Measurements from ENCODE around the gene CD226.
"Not testable (repeated sequence)": the region's sequence is repeated elsewhere in the genome, so short reads cannot be mapped to it uniquely, and the experiment has no call there.

Gene CD226

DNA sequence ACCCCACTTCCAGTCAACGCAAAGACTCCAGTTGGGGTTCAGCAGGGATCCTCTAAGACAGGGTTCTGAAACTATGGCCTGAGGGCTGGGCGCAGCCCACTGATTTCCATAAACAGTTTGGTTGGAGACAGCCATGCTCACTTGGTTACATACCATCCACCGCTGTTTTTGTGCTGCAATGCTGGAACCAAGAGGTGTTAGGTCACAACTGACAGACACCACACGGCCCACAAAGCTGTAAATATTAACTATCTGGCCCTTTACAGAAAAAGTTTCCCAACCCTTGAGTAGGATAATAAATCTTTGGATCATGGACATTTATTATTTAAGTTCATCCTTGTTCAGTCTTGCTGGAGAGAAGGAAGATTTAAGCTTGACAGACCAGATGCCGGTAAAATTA, 8.4 kb upstream of the CD226 start:
- peak; percentile 36 for DNase-seq

DNA sequence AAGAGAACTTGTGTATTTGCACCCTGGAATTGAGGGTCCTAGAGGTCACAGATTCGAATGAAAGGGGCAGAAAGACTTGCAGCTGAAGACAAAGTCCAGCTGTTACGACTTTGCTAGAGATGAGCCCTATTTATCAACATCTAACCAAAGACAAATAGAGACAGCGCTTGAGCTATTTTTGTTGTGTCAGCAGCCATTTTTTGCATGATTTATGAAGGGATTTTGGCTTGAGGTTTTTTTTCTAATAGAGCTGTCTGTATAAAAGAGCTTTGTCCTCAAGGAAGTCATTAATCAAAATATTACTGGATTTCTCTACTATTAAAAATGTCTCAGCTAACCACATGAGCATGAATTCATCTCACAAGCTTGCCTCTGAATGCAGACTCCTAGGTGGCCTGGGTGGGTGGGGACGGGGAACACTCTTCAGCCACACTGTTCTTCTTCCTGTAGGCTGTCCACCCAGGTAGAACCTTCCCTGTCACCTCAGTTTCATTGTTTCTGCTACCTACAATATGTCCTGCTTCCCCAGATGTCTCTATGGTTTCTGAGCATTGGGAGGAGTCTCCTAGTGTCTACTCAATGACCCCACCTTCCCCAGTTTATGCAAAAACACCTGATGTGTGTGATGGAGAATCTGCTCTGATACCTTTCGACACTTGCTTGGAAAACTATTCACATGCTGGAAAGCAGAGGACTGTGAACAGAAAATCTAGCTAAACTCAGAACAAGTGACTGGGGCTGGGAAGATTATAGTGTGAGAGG, 7.2 kb upstream of the CD226 start:
- no peak for DNase-seq

DNA sequence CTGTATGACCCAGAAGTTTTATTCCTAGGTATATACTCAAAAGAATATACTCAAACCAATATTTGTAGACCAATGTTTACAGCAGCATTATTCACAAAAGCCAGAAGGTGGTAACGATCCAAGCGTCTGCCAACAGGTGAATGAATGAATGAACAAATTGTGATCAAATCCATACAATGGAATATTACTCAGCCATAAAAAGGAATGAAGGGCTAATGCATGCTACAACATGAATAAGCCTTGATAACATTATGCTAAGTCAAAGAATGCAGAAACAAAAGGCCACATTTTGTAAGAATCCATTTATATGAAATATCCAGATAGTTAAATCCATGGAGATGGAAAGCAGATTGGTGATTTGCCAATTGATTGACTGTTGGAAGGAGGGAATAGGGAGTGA, 5.5 kb upstream of the CD226 start:
- DNase-seq, result no peak

DNA sequence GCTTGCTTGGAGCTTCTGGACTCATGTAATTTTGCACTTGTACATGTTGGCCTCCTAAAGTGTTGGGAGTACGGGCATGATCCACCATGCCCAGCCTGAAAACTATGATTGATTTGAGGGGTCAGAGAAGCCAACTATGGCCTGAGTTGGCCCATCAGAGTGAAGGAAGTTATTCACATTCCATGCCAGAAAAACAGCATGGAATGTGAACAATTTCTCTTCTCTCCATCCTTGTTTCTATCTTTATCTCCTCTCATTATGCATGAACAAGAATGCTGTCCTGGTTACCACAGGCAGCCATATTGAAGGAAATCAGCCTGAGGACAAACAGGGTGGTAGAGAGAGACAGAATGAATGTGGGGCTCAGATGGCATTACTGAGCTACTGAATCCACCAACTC, 3.5 kb upstream of the CD226 start:
- DNase-seq, result no peak

DNA sequence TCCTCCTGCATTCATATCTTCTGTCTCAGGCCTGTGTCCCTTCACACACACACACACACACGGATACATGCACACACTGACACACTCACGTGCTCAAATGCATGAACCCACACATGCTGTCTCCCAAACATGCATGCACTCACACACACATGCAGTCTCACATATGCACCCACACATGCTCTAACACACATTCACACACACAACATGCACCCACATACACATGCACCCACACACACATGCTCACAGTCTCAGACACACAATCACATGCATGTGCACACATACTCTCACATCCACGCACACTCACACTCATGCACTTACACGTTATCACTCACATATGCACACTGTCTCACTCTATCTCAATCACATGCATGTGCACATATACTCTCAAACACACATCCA, 1.9 kb upstream of the CD226 start:
- no peak for DNase-seq

DNA sequence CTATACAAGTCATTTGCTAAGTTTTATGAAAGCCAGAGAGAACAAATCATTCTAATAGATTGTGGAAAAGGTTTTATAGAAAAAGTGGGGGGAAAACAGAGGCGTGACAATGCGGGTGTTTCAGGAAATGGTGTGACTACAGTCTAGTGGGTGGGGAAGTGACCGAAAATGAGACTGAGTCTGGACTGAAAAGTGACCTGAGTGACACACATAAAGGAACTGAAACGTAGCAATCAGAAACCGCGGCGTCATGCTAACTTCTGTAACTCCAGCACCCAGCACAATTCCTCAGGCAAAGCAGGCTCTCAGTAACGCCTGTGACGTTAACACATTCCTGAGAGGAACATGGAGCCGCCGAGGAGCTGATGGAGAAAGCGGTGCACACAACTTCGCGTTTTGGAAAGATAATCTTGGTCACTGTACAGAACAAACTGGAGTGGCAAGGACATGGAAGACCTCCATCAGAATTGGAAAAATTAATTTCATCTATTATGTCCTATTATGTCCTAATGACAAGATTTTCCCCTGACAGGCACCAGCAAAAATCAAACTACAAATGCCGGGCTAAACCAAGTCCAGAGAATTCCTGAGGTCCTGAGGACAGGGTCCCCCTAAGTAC, 1.4 kb upstream of the CD226 start:
- DNase-seq, result peak; percentile 90

DNA sequence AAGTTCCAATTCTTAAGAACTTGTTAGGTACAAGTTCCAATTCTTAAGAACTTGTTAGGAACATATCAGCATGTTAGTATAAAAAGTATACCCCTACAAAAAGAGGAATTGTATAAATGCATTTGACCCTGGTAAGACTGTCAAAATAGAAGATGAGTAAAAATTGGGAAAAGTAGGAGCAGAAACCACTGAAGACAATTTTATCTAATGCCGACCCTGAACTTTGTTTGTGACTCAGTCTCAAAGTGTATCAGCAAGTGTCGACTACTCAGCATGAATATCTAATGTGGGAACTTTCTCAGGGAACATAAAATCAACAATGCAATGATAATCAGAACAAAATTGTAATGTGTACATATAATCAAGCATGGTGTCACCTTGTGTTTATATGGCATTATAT, 583 bp upstream of the CD226 start:
- no peak for DNase-seq

DNA sequence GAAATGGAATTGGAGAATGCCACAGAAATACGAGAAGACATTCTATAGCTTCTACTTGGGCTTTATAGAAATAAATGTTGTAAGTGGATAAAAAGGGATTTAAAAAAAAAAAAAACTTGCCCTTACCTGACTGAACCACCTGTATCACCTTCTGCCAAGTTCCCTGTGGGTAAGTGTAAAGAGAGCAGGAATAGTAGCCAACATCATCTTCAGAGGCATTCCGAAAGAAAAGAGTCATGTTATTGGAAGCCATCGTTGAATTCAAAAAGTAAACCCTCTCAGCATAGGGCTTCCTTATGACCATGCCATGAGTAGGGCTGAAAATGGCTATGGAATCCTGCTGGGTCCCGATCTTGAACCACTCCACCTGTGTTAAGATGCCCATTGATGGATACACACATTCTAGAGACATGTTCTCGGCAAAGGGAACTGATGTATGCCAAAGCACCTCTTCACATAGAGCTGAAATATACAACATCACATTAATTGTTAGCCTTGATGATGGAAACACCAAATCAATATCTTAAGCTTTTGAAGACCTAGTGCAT, 991 bp downstream of the CD226 start:
- DNase-seq, result no peak

DNA sequence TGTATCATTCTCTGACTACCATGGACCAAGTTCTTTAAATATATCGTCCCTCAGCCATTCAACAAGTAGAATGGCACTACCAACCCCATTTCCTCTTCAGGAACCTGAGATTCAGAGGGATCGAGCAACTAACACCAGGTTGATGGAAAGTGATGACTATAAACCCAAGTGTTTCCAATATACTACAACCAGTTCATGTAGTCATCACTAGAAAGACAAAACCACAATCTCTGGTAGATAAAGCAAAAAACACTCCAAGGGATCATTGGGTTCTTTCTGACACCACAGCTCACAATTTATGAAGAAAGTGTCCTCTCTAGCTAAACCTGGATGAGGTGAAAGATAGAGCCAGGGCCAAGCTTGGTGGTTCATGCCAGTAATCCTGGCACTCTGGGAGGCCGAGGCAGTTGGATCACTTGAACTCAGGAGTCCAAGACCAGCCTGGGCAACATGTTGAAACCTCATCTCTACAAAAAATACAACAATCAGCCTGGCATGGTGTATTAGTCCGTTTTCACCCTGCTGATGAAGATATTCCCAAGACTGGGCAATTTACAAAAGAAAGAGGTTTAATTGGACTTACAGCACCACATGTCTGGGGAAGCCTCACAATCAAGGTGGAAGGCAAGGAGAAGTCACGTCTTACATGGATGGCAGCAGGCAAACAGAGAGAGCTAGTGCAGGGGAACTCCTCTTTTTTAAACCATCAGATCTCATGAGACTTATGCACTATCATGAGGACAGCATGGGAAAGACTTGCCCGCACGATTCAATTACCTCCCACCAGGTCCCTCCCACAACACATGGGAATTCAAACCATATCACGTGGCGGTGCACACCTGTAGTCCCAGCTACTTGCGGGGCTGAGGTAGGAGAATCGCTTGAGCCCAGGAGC, 2.2 kb downstream of the CD226 start:
- DNase-seq, result no peak

DNA sequence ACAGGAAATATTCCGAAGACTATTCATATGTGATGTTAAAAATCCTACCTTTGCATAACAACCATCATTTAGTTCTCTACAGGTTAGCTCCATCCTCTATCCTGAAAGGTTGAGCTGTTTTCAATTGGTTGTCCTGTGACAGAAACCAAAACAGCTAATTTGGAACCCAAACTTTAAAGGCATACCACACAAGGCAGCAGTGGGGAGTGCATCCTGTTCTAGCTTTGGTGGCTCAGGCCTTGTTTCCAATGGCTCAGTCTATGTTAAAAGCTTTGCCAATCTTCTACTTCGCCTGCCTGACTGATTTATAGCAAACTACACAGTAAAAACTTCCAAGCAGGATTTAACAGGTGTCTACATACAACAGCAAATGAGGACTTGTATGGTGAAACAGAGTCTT, 3.2 kb downstream of the CD226 start:
- no peak for DNase-seq

DNA sequence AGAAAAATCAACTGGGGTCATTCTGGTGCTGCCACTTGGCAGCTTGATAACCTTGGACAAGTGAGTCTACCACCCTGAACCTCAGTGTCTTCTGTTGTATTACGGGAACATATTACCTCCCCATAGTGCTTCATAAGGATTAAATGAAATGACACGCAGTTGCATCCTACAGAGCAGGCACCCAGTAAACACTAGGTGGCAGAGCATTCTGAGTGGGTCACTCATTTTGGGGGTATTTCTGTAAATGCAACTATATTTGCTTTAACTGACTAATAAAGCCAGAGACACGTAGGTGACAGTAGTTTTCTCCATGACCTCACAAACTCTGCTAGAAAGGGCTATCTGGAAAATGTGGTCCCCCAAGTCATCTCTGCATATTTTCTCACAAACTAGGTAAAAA, 4.7 kb downstream of the CD226 start:
- no peak for DNase-seq

DNA sequence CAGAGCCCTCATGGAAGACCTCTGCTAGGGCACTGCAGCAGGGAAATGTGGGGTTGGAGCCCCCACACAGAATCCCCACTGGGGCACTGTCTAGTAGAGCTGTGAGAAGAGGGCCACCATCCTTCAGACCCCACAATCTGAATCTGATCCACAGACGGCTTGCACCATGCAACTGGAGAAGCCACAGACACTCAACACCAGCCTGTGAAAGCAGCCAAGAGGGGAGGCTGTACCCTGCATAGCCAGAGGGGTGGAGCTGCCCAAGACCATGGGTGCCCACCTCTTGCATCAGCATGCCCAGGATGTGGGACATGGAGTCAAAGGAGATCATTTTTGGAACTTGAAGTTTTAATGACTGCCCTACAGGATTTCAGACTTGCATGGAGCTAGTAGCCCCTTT, 6.5 kb downstream of the CD226 start:
- DNase-seq, result no peak

DNA sequence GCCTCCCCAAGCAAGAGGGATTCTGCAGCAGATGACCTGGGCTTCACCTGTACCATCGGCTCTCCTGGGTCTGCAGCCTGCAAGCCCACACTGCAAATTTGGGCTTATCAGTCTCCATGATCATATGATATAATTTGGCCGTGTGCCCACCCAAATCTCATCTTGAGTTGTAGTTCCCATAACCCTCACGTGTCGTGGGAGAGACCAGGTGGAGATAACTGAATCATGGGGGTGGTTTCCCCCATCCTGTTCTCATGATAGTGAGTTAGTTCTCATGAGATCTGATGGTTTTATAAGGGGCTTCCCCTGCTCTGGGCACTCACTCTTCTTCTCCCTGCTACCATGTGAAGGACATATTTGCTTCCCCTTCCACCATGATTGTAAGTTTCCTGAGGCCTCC, 7.9 kb downstream of the CD226 start:
- DNase-seq, result not testable (repeated sequence)

DNA sequence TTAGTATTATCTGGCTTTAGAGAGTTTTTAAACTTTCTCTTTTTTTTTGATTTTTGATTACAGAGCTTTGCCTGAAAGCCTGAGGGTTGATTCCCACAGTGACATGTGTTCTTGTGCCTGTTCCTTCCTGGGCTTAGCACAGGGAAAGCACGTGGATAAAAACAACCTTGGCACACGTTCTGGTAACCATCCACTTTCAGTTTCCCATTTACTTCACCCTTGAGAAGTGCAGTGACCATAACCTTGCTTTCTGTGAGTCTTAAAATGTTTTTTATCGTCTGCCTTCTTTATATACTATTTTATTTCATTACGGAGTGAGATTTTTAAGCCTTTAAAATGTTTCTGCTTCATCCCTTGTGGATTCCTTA, 11.5 kb downstream of the CD226 start:
- no peak for DNase-seq

DNA sequence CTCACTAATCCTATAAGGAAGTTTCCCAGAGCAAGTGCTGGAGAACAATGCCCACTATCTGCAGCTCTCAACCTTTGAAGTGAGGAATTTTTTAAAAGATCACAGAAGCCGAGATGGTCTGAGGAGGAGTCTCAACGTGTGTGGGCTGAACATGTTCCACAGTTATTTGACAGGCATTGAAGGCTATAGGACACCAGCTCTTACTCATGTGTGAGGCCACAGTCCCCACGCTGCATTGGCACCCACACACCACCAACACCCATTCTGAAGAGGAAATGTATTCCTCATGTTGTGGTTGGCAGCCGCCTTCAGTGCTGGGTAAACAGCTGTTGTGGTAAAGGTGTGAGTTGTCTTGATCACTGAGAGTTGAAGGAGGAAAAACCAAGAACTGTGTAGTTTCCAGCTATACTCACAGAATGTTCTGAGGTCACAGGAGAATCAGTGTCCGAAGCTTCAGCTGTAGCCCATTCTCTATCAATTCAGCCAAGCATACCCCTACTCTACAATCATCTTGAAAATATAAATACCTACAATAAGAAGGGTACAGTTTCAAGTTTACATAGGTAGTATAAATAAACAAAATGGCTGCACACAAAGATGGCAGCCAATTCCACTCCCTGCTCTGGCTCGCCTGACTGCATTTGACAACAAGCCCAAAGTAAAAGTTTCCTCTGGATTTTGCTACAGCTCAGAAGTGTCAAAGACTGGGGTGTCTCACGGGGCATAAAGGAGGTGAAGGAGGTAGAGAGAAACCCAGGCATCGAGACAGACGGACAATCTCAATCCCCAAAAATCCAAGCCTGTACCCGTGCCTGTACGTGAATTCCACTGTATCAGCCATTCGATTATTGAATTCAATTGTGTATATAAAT, 12.1 kb downstream of the CD226 start:
- DNase-seq, result peak; percentile 44

DNA sequence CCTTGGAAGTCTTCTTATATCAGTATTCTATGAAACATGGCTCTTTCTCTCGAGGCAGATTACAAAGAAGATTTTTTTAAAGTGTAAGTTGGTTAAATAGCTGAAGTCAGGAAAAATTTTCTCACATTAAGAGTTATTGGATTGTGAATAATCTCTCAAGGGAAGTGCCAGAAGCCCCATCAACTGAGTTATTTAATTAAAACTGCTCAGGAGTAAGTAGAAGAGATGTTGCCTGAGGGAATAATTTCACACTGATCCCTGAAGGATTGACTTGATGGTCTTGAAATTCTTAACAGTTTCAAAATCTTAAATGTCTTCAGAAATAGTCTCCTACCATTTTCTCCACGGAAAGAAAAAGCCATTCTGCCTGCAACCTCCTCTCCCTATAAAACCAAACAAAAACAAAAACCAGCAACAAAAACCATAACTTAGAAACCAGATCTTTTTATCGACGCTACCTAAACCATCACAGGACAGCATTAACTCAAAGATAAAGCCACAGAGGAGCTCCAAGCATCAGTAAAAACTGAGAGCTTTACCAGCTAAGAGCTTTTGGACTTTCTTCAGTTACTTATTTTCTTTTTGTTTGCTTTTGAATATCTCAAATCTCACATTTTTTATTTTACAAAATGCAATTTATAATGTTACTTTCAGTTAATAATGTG, 12.9 kb downstream of the CD226 start:
- no peak for DNase-seq

DNA sequence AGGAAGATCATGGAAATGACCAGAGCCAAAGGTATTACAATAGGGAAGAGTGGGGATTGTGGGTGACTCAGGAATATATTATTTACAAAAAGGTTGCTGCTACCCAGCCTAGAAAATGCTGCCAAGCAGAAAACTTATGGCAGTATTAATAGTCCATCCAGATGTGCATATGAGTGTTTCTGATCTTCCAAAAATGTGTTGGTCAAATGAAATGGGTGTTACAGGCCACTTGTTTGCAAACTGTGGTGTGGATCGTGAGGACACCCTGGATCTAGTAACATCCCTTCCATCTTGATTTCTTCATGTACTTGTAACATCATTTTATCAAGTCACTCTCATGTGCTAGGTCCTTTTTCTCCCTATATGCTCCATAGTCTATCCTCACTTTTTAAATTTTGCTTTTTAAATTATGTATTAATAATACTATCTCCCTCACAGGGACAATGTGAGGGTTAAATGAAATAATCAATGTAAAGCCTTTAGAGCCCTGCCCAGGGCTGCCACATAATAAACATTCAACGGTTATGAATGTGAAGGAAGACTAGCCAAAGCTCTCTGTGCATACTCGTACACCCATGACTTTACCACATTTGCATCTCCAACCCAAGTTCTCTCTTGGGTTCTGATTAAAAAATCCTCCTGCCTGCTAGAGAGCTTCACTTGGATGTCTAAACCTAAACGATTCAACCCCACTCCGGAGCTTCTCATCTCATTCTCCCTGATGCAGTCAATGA, 18.5 kb downstream of the CD226 start:
- DNase-seq, result no peak

DNA sequence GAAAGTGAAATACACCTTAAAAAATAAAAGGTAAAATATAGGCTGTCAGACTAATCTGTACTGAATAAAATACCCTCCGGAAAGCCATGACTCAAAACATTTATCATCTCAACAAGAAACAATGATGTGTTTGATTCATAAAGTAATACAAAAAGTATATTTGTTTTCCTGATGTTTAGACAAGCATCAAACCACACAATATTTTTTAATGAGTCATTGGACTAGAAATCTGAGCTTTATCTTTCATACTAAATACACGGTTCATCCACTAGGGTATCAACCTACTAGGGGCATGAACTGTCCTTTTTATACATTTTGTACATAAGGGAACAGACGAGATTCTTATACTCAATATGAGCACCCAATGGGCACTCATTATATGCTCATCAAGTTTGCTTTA, 31.3 kb downstream of the CD226 start:
- no peak for DNase-seq

DNA sequence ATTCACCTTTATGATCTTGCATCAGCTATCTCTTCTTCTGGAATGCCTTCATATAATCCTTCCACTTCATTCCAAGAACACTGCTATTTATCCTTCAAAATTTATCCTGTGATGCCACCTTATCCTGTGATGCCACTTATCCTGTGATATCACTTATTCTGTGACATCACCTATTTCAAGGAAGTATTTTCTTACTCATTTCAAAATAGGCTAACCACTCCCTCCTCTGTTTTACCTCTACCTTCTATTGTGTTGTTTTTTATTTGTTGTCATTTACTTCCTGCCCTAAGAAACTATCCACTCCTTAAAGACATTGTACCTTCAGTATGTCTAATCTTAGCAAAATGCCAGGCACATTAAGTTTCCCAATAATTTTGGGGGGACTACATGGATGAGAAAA, 38.8 kb downstream of the CD226 start:
- DNase-seq, result no peak

DNA sequence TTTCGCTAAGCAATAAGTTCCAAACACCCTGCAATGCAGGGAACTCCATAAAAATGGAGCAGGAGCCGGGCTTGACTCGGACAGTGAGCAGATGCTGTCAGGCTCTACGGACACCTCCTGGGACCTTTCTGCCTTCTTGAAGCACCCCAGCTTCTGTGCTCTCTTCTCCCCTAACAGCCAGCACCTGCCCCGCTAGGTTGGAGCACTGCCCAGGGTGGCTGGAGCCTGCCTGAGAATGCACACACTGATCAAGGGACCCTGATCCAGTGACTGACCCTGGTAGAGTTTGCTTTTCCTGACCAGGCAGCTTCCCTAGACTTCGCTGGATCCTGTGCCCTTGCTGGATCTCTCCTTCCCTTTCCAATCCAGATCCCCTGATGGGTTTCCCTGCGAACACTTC, 40.9 kb downstream of the CD226 start:
- no peak for DNase-seq

DNA sequence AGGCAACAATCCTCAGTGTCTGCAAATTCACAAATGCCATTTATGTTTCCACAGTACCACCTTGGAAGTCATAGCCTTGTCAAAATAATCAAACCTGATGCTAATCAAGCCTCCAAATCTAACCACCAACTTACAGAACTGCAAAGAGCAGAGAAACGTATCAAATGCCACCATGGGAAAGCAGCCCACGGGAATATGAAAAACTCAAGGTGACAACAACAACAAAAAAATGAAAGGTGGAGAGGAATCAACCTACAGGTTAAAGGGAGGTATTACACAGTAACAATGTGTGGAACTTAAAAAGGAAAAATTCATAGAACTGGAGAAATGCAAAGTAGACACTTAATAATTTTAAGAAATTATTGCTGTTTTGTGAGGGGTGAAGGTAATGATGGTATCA, 46.7 kb downstream of the CD226 start:
- no peak for DNase-seq
